Panc1 (cell line): ENCODE results near the gene ZC3H14. TPM values are rescaled to one million over a fixed set of nuclear protein-coding genes. Genes with fewer than 3 reads are reported as not detected.

Source experiments
- ATAC-seq: fragments of 200-7000 bp; cut with Tn5 transposase; 2 replicates; pipeline ENCODE4 v1.9.1; 2020; ENCODE audit warnings: mild to moderate bottlenecking, moderate library complexity
- BruUV-seq: library from RNA; stranded (reverse); fragments of 400-500 nt; replicated peaks from 2 replicates; lab custom pipeline; 2021; lab: Mats Ljungman, UMichigan
- CTCF ChIA-PET: fragments of 300-600 bp; sonication (Branson Sonifier 250); formaldehyde crosslinking; loops from one replicate; lab custom pipeline; 2022; ENCODE audit warnings: antibody characterized with exemption; lab: Charles Lee
- POLR2A ChIA-PET: fragments of 300-600 bp; sonication (Branson Sonifier 250); formaldehyde crosslinking; loops from one replicate; lab custom pipeline; 2022; ENCODE audit warnings: antibody characterized with exemption; lab: Charles Lee
- DNase-seq: peaks from one replicate; pipeline ENCODE4 v3.0.0-alpha.2; 2010; ENCODE audit warnings: low read depth, low spot score
- H3K27ac ChIP-seq: 2 replicates; pipeline ENCODE4 v1.5.1; 2011; ENCODE audit warnings: mild to moderate bottlenecking, low read length, inconsistent platforms
- H3K27me3 ChIP-seq: fragments of 200-500 bp; sonication (Bioruptor generic); 2 replicates; pipeline ENCODE4 v1.6.0; 2014; ENCODE audit warnings: low read length, inconsistent platforms; ENCODE audit not compliant: control insufficient read depth, insufficient read depth
- H3K36me3 ChIP-seq: fragments of 200-500 bp; sonication (Bioruptor generic); 2 replicates; pipeline ENCODE4 v1.5.1; 2014; ENCODE audit warnings: inconsistent platforms, mild to moderate bottlenecking, low read length, moderate library complexity; ENCODE audit not compliant: control insufficient read depth, insufficient read depth
- H3K4me1 ChIP-seq: 2 replicates; pipeline ENCODE4 v1.5.1; 2011; ENCODE audit warnings: inconsistent platforms, mild to moderate bottlenecking, low read length, moderate library complexity; ENCODE audit not compliant: control insufficient read depth, insufficient read depth
- H3K4me3 ChIP-seq, 2 experiments: 2 replicates each; pipeline ENCODE4 v1.5.1; 2011 to 2012; ENCODE audit warnings: low read depth in 2 of 2, low read length in 2 of 2, mild to moderate bottlenecking in 2 of 2, inconsistent platforms in 1 of 2, moderate library complexity in 1 of 2
- H3K9me3 ChIP-seq: fragments of 200-500 bp; sonication (Bioruptor generic); 2 replicates; pipeline ENCODE4 v1.5.1; 2014; ENCODE audit warnings: low read depth, mild to moderate bottlenecking, inconsistent platforms, low read length, moderate library complexity; ENCODE audit not compliant: control insufficient read depth, insufficient read depth
- POLR2AphosphoS5 ChIP-seq: IDR thresholded peaks from 2 replicates; pipeline ENCODE4 v1.6.1; 2012; ENCODE audit warnings: mild to moderate bottlenecking, low read depth, low read length, moderate library complexity
- REST ChIP-seq, 2 experiments: IDR thresholded peaks; 2 replicates each; pipeline ENCODE4 v1.6.1; 2011 to 2012; ENCODE audit warnings: low read depth in 2 of 2, control low read depth in 1 of 2, low read length in 1 of 2, mild to moderate bottlenecking in 1 of 2, moderate library complexity in 1 of 2; ENCODE audit not compliant: insufficient read depth in 1 of 2
- SIN3A ChIP-seq: IDR thresholded peaks from 2 replicates; pipeline ENCODE4 v1.6.1; 2012; ENCODE audit warnings: low read depth, mild to moderate bottlenecking, low read length, moderate library complexity, borderline replicate concordance; ENCODE audit not compliant: insufficient read depth
- TCF7L2 ChIP-seq: IDR thresholded peaks from 2 replicates; pipeline ENCODE4 v1.6.1; 2011; ENCODE audit warnings: mild to moderate bottlenecking, low read depth, low read length, inconsistent platforms
- in situ Hi-C: cut with HindIII; loops from 2 replicates; pipeline ENCODE4 v1.10.0; 2016; ENCODE audit warnings: low sequenced_read_pairs, low pct_unique_long_range_greater_than_20kb
- intact Hi-C: fragments of 100-400 bp; cut with micrococcal nuclease; formaldehyde crosslinking; loops from one replicate; pipeline ENCODE4 v1.10.0; 2022; ENCODE audit not compliant: unreplicated experiment
- total RNA-seq: library from RNA; stranded (reverse); gene quantifications from one replicate; pipeline ENCODE4 v1.2.1, GENCODE V29; 2021; ENCODE audit not compliant: unreplicated experiment
- TF ChIP-seq, protein P1 (sequence below): fragments of 450-650 bp; IDR thresholded peaks from 2 replicates; pipeline ENCODE4 v1.5.1; 2017; ENCODE audit warnings: mild to moderate bottlenecking

ZC3H14 gene
- total RNA-seq, 1 experiment from 2014 or later = 57.1 TPM

GRCh38 chr14:88612981-88613380 lies 50.1 kb downstream of the ZC3H14 start:
- peaks cover 32% of the 10 kb centered on the region for H3K36me3 ChIP-seq
- no peaks in the 10 kb centered on the region for H3K9me3 ChIP-seq
- TF ChIP-seq POLR2AphosphoS5 = no peak
- TF ChIP-seq, protein P1, sequence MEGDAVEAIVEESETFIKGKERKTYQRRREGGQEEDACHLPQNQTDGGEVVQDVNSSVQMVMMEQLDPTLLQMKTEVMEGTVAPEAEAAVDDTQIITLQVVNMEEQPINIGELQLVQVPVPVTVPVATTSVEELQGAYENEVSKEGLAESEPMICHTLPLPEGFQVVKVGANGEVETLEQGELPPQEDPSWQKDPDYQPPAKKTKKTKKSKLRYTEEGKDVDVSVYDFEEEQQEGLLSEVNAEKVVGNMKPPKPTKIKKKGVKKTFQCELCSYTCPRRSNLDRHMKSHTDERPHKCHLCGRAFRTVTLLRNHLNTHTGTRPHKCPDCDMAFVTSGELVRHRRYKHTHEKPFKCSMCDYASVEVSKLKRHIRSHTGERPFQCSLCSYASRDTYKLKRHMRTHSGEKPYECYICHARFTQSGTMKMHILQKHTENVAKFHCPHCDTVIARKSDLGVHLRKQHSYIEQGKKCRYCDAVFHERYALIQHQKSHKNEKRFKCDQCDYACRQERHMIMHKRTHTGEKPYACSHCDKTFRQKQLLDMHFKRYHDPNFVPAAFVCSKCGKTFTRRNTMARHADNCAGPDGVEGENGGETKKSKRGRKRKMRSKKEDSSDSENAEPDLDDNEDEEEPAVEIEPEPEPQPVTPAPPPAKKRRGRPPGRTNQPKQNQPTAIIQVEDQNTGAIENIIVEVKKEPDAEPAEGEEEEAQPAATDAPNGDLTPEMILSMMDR = no peak
- TF ChIP-seq REST (IDR thresholded peaks at IDR 0.05; ENCODE audit: insufficient read depth in 1 of 2, low read depth in 2 of 2, low read length in 1 of 2) = no peak
- TF ChIP-seq TCF7L2 = no peak
- TF ChIP-seq SIN3A = no peak
- intact Hi-C loops = no loop called here
- BruUV-seq = no TSS peak
- no peak overlapping the region for H3K4me3 ChIP-seq
- ChIA-PET POLR2A (interaction anchor here (0.5 kb wide), 1 partner anchor 409 kb away, joined by 4 read pairs; no protein-coding TSS in a partner anchor), CTCF (no interaction called here)
- in situ Hi-C loops = no loop called here
- no peak overlapping the region for H3K27ac ChIP-seq
- DNase-seq (no peak), ATAC-seq (no peak)
- H3K27me3 ChIP-seq = no peaks in the 10 kb centered on the region
- H3K4me1 ChIP-seq = no peaks in the 10 kb centered on the region

DNA sequence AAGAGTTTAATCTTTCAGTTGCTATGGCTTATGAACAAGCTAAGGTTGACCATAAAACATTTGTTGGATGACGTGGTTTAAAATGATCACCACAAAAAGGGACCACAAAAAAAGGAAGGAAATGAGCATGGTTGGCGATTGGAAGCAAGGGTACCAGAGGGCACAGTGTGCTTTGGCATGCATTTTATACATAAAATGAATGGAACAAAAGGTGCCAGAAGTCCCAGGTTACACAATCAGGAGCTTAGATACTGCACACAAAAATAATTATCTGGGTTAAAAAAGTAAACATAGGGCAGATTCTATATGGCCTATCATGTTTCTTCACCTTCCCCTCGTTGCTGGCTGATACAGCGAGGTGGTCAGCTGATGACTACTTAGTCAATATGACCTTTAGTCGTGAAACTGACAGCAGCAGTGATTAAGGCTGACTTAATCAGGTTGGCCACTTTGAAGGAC lies 50.7 kb downstream of the ZC3H14 start:
- CTCF ChIA-PET = no interaction called here
- Histone ChIP-seq H3K4me3 (no peak overlapping the region), H3K4me1 (no peaks in the 10 kb centered on the region), H3K27me3 (no peaks in the 10 kb centered on the region), H3K9me3 (no peaks in the 10 kb centered on the region), H3K27ac (no peak overlapping the region), H3K36me3 (peaks cover 30% of the 10 kb centered on the region)
- BruUV-seq = no TSS peak
- in situ Hi-C loops = no loop called here
- TF ChIP-seq POLR2AphosphoS5 = no peak
- no peak for TF ChIP-seq REST (IDR thresholded peaks at IDR 0.05; ENCODE audit: insufficient read depth in 1 of 2, low read depth in 2 of 2, low read length in 1 of 2)
- TF ChIP-seq TCF7L2 = no peak
- TF ChIP-seq, protein P1 = no peak
- TF ChIP-seq SIN3A = no peak
- no peak for DNase-seq
- no peak for ATAC-seq
- intact Hi-C loops = no loop called here
- POLR2A ChIA-PET = no interaction called here
